CD4-positive, alpha-beta T cell (primary cell): ENCODE data around the gene NSD2. TPM values are rescaled to one million over a fixed set of nuclear protein-coding genes. Genes with fewer than 3 reads are reported as not detected.
A peak's percentile ranks its signal among the peaks of the same experiment; 100 is the strongest.

Experiments
- ATAC-seq: fragments of 200-7000 bp; cut with Tn5 transposase; one replicate; pipeline ENCODE4 v1.10.0; 2022; ENCODE audit warnings: mild to moderate bottlenecking; ENCODE audit not compliant: poor library complexity
- CTCF ChIA-PET: fragments of 350-600 bp; sonication (Branson Sonifier 250); formaldehyde crosslinking; loops from one replicate; lab custom pipeline; 2021; ENCODE audit warnings: antibody characterized with exemption, inconsistent platforms; lab: Charles Lee
- POLR2A ChIA-PET: fragments of 350-600 bp; sonication (Branson Sonifier 250); formaldehyde crosslinking; loops from one replicate; lab custom pipeline; 2021; ENCODE audit warnings: antibody characterized with exemption, inconsistent platforms; lab: Charles Lee
- DNase-seq, 14 experiments: peaks; one replicate each; pipeline ENCODE4 v3.0.0-alpha.2; 2013 to 2020; ENCODE audit warnings: mixed read lengths in 2 of 14
- H3K27ac ChIP-seq, 2 donors: one replicate each; pipeline versions ENCODE4 v1.5.1 to v1.7.0; 2013; ENCODE audit warnings: low read length in 2 of 2, low read depth in 1 of 2, mild to moderate bottlenecking in 1 of 2
- H3K27me3 ChIP-seq, 2 experiments: 1 replicate in 1 of 2; 2 replicates in 1 of 2; pipeline versions ENCODE4 v1.6.1 to v1.7.0; 2013; ENCODE audit warnings: low read length in 2 of 2, control low read depth in 1 of 2, mild to moderate bottlenecking in 1 of 2, moderate library complexity in 1 of 2; ENCODE audit not compliant: insufficient read depth in 2 of 2, control insufficient read depth in 1 of 2
- H3K36me3 ChIP-seq: one replicate; pipeline ENCODE4 v1.6.1; 2013; ENCODE audit warnings: low read length, control low read depth; ENCODE audit not compliant: insufficient read depth
- H3K4me1 ChIP-seq: one replicate; pipeline ENCODE4 v1.6.1; 2013; ENCODE audit warnings: low read length, control low read depth; ENCODE audit not compliant: insufficient read depth
- H3K4me3 ChIP-seq: one replicate; pipeline ENCODE4 v1.5.1; 2013; ENCODE audit warnings: mild to moderate bottlenecking, low read length, moderate library complexity
- H3K9me3 ChIP-seq, 2 experiments: 1 replicate in 1 of 2; 2 replicates in 1 of 2; pipeline versions ENCODE4 v1.6.1 to v1.7.0; 2013; ENCODE audit warnings: low read length in 2 of 2, mild to moderate bottlenecking in 2 of 2, control low read depth in 1 of 2, moderate library complexity in 1 of 2; ENCODE audit not compliant: control insufficient read depth in 1 of 2, insufficient read depth in 1 of 2
- H3K27ac Mint-ChIP-seq: one replicate; pipeline ENCODE4 v1.8.0; 2020; ENCODE audit warnings: mixed read lengths
- H3K27me3 Mint-ChIP-seq: one replicate; pipeline ENCODE4 v1.8.0; 2021; ENCODE audit warnings: mixed read lengths
- H3K36me3 Mint-ChIP-seq: one replicate; pipeline ENCODE4 v1.8.0; 2021; ENCODE audit warnings: low read depth, mixed read lengths
- H3K4me1 Mint-ChIP-seq: one replicate; pipeline ENCODE4 v1.8.0; 2021; ENCODE audit warnings: low read depth, mixed read lengths
- H3K4me3 Mint-ChIP-seq: one replicate; pipeline ENCODE4 v1.8.0; 2020; ENCODE audit warnings: mild to moderate bottlenecking, mixed read lengths
- H3K9me3 Mint-ChIP-seq: one replicate; pipeline ENCODE4 v1.8.0; 2020; ENCODE audit warnings: mixed read lengths
- intact Hi-C, 2 experiments: fragments of 100-400 bp; cut with DNase I in 1 of 2; cut with micrococcal nuclease in 1 of 2; formaldehyde crosslinking; loops; one replicate each; pipeline versions ENCODE4 v1.15.1 to v1.9.0; 2023 to 2025; cut with DNase I, micrococcal nuclease
- total RNA-seq, 174 experiments: library from RNA in 2 of 174; stranded (reverse) in 2 of 174; gene quantifications; one replicate each; pipeline ENCODE4 v1.2.3 and lab custom pipeline; 2021 to 2026
- TF ChIP-seq, protein P1 (sequence below): fragments of 200-600 bp; IDR thresholded peaks from one replicate; pipeline ENCODE4 v1.8.0; 2022; ENCODE audit warnings: antibody characterized with exemption, mild to moderate bottlenecking

The NSD2 gene
- total RNA-seq, 2 experiments from 2014 or later, result 42.4 to 45.8 TPM

DNA sequence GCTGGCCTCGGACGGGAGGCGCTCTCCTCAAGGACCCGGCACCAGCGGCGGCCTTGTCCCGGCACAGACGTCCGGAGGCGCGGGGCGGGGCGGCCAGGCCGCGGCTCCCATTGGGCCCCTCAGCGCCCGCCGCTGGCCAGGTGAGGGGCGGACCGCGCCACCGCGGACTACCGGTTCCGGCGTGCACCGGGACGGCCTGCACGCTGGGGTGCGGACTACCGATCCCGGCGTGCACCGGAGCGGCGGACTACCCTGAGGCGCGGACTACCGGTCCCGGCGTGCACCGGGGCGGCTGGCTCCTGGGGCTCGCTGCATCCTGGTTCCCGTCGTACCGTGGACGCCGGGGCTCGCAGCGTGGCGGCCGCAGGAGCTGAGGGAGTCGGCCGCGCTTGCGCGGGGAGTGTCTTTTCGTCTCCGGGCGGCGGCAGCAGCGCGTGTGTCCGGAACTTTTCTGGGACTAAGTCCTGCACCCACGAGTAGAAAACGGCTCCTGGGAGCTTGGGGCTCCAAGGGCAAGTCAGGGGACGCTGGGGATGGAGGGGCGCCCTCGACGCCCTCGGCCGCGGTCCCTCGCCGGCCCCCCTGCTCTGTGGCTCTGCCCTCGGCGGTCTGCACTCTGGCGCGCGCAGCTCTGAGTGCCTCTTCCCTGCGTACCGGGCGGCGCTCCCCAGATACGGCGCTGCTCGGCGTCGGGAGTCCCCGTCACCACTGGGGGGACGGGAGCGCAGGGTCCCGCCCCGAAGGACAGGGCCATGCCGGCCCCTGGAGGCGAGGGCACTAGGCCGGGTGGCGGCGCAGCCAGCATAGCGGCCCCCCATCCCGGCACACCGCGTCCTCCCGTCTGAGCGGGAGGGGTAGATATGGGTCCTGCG is 14.9 kb upstream of the NSD2 start, which contains the start of gene LETM1:
LETM1 (minus strand) TSS at position 86 of the 872 bp plus-strand sequence. CDS start 206 bp downstream, outside the sequence.
- ATAC-seq (peak; percentile 97), DNase-seq (peak; percentile 81 to 97 (median 91))
- ChIA-PET POLR2A (interaction anchor here (0.9 to 3.6 kb wide), 10 partner anchors 10 to 1106 kb away, joined by 3 to 62 read pairs (median 3); partner anchors contain the start of genes NSD2, SLBP, TACC3 and TMEM129), CTCF (interaction anchor here (0.7 to 1.4 kb wide), 4 partner anchors 14 to 163 kb away, joined by 3 to 5 read pairs (median 4); partner anchors contain the start of genes NSD2 and SLBP)
- peaks cover 2% of the 10 kb centered on the region for H3K36me3 ChIP-seq
- intact Hi-C loops, result loop anchor here (1.0 to 10.0 kb wide), 11 partner anchors 14 to 1218 kb away; partner anchors contain the start of genes CFAP99 (in 1 of the 2), FAM53A (in 1 of the 2), GAK (in 1 of the 2) and HTT (in 1 of the 2)
- H3K27ac Mint-ChIP-seq, result peak within 1 kb of the TSS; percentile 76
- peaks cover 39% of the 10 kb centered on the region for H3K4me1 Mint-ChIP-seq
- no peaks in the 10 kb centered on the region for H3K9me3 ChIP-seq
- no peaks in the 10 kb centered on the region for H3K9me3 Mint-ChIP-seq
- TF ChIP-seq, protein P1, sequence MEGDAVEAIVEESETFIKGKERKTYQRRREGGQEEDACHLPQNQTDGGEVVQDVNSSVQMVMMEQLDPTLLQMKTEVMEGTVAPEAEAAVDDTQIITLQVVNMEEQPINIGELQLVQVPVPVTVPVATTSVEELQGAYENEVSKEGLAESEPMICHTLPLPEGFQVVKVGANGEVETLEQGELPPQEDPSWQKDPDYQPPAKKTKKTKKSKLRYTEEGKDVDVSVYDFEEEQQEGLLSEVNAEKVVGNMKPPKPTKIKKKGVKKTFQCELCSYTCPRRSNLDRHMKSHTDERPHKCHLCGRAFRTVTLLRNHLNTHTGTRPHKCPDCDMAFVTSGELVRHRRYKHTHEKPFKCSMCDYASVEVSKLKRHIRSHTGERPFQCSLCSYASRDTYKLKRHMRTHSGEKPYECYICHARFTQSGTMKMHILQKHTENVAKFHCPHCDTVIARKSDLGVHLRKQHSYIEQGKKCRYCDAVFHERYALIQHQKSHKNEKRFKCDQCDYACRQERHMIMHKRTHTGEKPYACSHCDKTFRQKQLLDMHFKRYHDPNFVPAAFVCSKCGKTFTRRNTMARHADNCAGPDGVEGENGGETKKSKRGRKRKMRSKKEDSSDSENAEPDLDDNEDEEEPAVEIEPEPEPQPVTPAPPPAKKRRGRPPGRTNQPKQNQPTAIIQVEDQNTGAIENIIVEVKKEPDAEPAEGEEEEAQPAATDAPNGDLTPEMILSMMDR, result no peak
- H3K4me3 Mint-ChIP-seq, result peak within 1 kb of the TSS; percentile 94
- H3K27me3 Mint-ChIP-seq, result no peaks in the 10 kb centered on the region
- peak within 1 kb of the TSS in 1 of 2 donors; percentile 5 for H3K27ac ChIP-seq
- peaks cover 5% of the 10 kb centered on the region for H3K36me3 Mint-ChIP-seq
- H3K4me1 ChIP-seq, result peaks cover 31% of the 10 kb centered on the region
- H3K4me3 ChIP-seq, result peak within 1 kb of the TSS; percentile 75
- no peaks in the 10 kb centered on the region for H3K27me3 ChIP-seq

DNA sequence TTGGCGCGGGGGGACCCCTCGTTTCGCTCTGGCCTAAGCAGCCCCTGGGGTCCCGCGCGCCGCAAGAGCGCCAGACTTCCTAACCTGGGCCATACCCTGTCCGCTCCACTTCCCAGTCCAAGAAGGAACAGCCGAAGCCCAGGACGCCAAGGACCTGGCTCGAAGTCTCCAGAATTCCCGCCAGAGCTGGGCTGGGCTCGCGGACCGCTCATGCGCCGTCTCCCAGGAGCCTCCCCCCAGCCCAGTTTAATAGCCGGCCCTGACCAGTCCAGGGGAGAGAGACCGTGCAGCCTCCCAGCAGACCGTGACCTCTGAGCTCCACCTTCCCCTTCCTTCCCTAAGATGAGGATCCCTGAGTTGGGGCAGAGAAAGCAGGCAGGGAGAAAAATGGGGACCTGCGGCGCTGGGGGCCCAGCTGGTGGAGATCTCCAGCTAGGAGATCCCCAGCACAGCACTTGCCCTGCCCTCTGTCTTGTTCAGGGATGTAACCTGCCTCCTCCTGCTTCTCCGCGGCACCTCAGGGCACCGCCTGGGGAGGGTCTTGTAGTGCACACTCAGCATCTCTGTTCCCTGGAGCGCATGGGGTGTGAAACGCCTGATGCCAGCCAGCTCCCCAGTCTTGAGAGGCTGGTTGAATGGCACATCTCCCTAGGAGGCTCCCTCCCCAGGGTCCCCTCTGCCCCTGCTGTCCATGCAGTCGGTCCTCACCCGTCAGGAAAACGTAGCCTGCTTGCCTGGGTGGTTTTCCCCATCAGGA is 14.1 kb upstream of the NSD2 start:
- H3K27ac ChIP-seq, result no peak overlapping the region
- no peaks in the 10 kb centered on the region for H3K27me3 ChIP-seq
- no peaks in the 10 kb centered on the region for H3K9me3 Mint-ChIP-seq
- H3K9me3 ChIP-seq, result no peaks in the 10 kb centered on the region
- peak overlapping the region; percentile 87 for H3K4me3 Mint-ChIP-seq
- ChIA-PET POLR2A (interaction anchor here (0.9 to 3.6 kb wide), 5 partner anchors 9 to 609 kb away, joined by 3 to 62 read pairs (median 3); partner anchors contain the start of genes NSD2, TACC3 and TMEM129), CTCF (interaction anchor here (0.9 to 1.4 kb wide), 3 partner anchors 13 to 145 kb away, joined by 3 to 5 read pairs (median 5); partner anchors contain the start of genes NSD2 and SLBP)
- H3K4me1 Mint-ChIP-seq, result peaks cover 38% of the 10 kb centered on the region
- intact Hi-C loops, result loop anchor here (1.0 to 10.0 kb wide), 11 partner anchors 13 to 1218 kb away; partner anchors contain the start of genes CFAP99 (in 1 of the 2), FAM53A (in 1 of the 2), GAK (in 1 of the 2) and HTT (in 1 of the 2)
- no peak for DNase-seq
- H3K27me3 Mint-ChIP-seq, result no peaks in the 10 kb centered on the region
- H3K4me1 ChIP-seq, result peaks cover 38% of the 10 kb centered on the region
- H3K36me3 Mint-ChIP-seq, result peaks cover 5% of the 10 kb centered on the region
- H3K4me3 ChIP-seq, result peak overlapping the region; percentile 75
- ATAC-seq, result no peak
- no peaks in the 10 kb centered on the region for H3K36me3 ChIP-seq
- peak overlapping the region; percentile 67 for H3K27ac Mint-ChIP-seq
- TF ChIP-seq, protein P1, result no peak

DNA sequence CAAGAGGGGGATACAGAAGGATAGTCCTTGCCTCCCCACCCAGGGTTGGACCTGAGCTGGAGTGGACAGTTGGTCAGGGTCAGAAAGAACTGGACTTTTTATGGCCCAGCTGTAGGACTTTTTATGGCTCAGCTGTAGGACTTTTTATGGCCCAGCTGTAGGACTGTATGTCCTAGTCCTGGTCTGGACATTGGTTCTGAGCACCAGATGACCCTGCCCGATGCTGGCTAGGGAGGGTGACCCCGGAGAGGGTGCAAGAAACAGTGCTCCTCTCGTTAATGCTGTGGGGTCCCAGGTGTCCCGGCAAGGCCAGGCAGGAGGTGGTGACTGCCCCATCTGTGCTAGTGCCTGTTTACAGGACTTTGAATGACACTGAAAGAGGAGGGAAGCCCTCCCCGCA is 13.3 kb upstream of the NSD2 start:
- H3K4me1 Mint-ChIP-seq, result peaks cover 35% of the 10 kb centered on the region
- H3K27me3 ChIP-seq, result no peaks in the 10 kb centered on the region
- H3K27ac ChIP-seq, result no peak overlapping the region
- intact Hi-C loops, result loop anchor here (2.0 to 10.0 kb wide), 9 partner anchors 13 to 1217 kb away; partner anchors contain the start of genes CFAP99 (in 1 of the 2), FAM53A (in 1 of the 2), GAK (in 1 of the 2) and HTT (in 1 of the 2)
- no peaks in the 10 kb centered on the region for H3K9me3 Mint-ChIP-seq
- ATAC-seq (no peak), DNase-seq (no peak)
- no peaks in the 10 kb centered on the region for H3K36me3 ChIP-seq
- TF ChIP-seq, protein P1, result no peak
- H3K4me3 Mint-ChIP-seq, result no peak overlapping the region
- ChIA-PET POLR2A (interaction anchor here (3.6 kb wide), 1 partner anchor 12 kb away, joined by 62 read pairs; the partner anchor contains the start of gene NSD2), CTCF (no interaction called here)
- H3K4me1 ChIP-seq, result peaks cover 46% of the 10 kb centered on the region
- no peaks in the 10 kb centered on the region for H3K9me3 ChIP-seq
- no peak overlapping the region for H3K27ac Mint-ChIP-seq
- peaks cover 2% of the 10 kb centered on the region for H3K36me3 Mint-ChIP-seq
- no peak overlapping the region for H3K4me3 ChIP-seq
- H3K27me3 Mint-ChIP-seq, result no peaks in the 10 kb centered on the region
